BE2C (cell line): ENCODE results near the gene COL8A2.
"Not testable (repeated sequence)": the region's sequence is repeated elsewhere in the genome, so short reads cannot be mapped to it uniquely, and the experiment has no call there.

Source experiments
- DNase-seq: peaks from one replicate; pipeline ENCODE4 v3.0.0-alpha.2; 2020
- H3K27me3 ChIP-seq: fragments of 250-450 bp; sonication (Bioruptor Pico); 2 replicates; pipeline ENCODE4 v1.5.1; 2020; ENCODE audit warnings: mild to moderate bottlenecking
- H3K36me3 ChIP-seq: fragments of 250-450 bp; sonication (Bioruptor Pico); 2 replicates; pipeline ENCODE4 v1.5.1; 2020; ENCODE audit warnings: mild to moderate bottlenecking
- H3K4me1 ChIP-seq: fragments of 250-450 bp; sonication (Bioruptor Pico); 2 replicates; pipeline ENCODE4 v1.5.1; 2020
- H3K4me3 ChIP-seq: 2 replicates; pipeline ENCODE4 v1.5.1; 2011; ENCODE audit warnings: low read depth, low read length
- H3K9me3 ChIP-seq: fragments of 250-450 bp; sonication (Bioruptor Pico); 2 replicates; pipeline ENCODE4 v1.5.1; 2020
- CTCF ChIP-seq: IDR thresholded peaks from 2 replicates; pipeline ENCODE4 v1.5.1; 2012; ENCODE audit warnings: mild to moderate bottlenecking, low read depth, low read length

Gene COL8A2

GRCh38 chr1:36162680-36163239 lies 37.7 kb upstream of the COL8A2 start:
- H3K4me3 ChIP-seq: no peak overlapping the region
- no peaks in the 10 kb centered on the region for H3K4me1 ChIP-seq
- no peak for TF ChIP-seq CTCF
- DNase-seq: no peak
- H3K9me3 ChIP-seq: no peaks in the 10 kb centered on the region
- H3K36me3 ChIP-seq: peaks cover 3% of the 10 kb centered on the region; the same call in 1 of the 2 replicates
- no peaks in the 10 kb centered on the region for H3K27me3 ChIP-seq

- H3K4me3 ChIP-seq: no peak overlapping the region
- no peak for DNase-seq
- H3K4me1 ChIP-seq: no peaks in the 10 kb centered on the region
Measured at GRCh38 chr1:36161641-36162531, 36.9 kb upstream of the COL8A2 start.

GRCh38 chr1:36160949-36161485 lies 36.0 kb upstream of the COL8A2 start:
- H3K36me3 ChIP-seq: peaks cover 3% of the 10 kb centered on the region; the same call in 1 of the 2 replicates
- DNase-seq: no peak
- TF ChIP-seq CTCF: peak; percentile 34
- H3K9me3 ChIP-seq: no peaks in the 10 kb centered on the region
- no peaks in the 10 kb centered on the region for H3K4me1 ChIP-seq
- peak overlapping the region; percentile 16; the same call in 1 of the 2 replicates for H3K4me3 ChIP-seq
- H3K27me3 ChIP-seq: no peaks in the 10 kb centered on the region

More at GRCh38 chr1:36161641-36162531, 36.9 kb upstream of the COL8A2 start:
- TF ChIP-seq CTCF: no peak
- Histone ChIP-seq H3K36me3 (peaks cover 3% of the 10 kb centered on the region; the same call in 1 of the 2 replicates), H3K27me3 (no peaks in the 10 kb centered on the region), H3K9me3 (no peaks in the 10 kb centered on the region)

- no peaks in the 10 kb centered on the region for H3K4me1 ChIP-seq
- no peak overlapping the region; the same call in 1 of the 2 replicates for H3K4me3 ChIP-seq
- no peak for DNase-seq
- TF ChIP-seq CTCF: no peak
- H3K27me3 ChIP-seq: no peaks in the 10 kb centered on the region
- H3K36me3 ChIP-seq: peaks cover 3% of the 10 kb centered on the region; the same call in 1 of the 2 replicates
- no peaks in the 10 kb centered on the region for H3K9me3 ChIP-seq
Measured at GRCh38 chr1:36160388-36160948, 35.4 kb upstream of the COL8A2 start.

GRCh38 chr1:36159614-36160387 lies 34.8 kb upstream of the COL8A2 start:
- Histone ChIP-seq H3K9me3 (no peaks in the 10 kb centered on the region), H3K36me3 (peaks cover 3% of the 10 kb centered on the region; the same call in 1 of the 2 replicates), H3K4me1 (peaks cover 4% of the 10 kb centered on the region; the same call in 1 of the 2 replicates), H3K4me3 (no peak overlapping the region), H3K27me3 (no peaks in the 10 kb centered on the region)
- no peak for DNase-seq
- no peak for TF ChIP-seq CTCF

GRCh38 chr1:36158827-36159252 lies 33.8 kb upstream of the COL8A2 start:
- DNase-seq, H3K9me3 ChIP-seq, H3K27me3 ChIP-seq, H3K4me3 ChIP-seq, H3K4me1 ChIP-seq, H3K36me3 ChIP-seq: not testable (repeated sequence)
